Middle frontal gyrus (tissue), 1 donor: ENCODE data around the gene TMEM256.
"Not testable (repeated sequence)": the region's sequence is repeated elsewhere in the genome, so short reads cannot be mapped to it uniquely, and the experiment has no call there.

Source experiments
- DNase-seq: peaks from one replicate; pipeline ENCODE4 v3.0.0-alpha.2; 2015; ENCODE audit warnings: low spot score; ENCODE audit errors: extremely low spot score

TMEM256 gene

GRCh38 chr17:7384489-7385081 lies 19.3 kb downstream of the TMEM256 start:
- DNase-seq = no peak

GRCh38 chr17:7383742-7384488 lies 20.0 kb downstream of the TMEM256 start:
- DNase-seq = no peak

- no peak for DNase-seq
Observed at GRCh38 chr17:7383371-7383741, 20.5 kb downstream of the TMEM256 start.

GRCh38 chr17:7382901-7383300 lies 21.0 kb downstream of the TMEM256 start:
- no peak for DNase-seq

GRCh38 chr17:7380855-7381683 lies 22.8 kb downstream of the TMEM256 start, which contains the start of gene TNK1:
TNK1 (plus strand) TSS chr17:7381089; CDS start chr17:7382927, 1,838 bp downstream.
- DNase-seq = no peak

- DNase-seq = no peak
Observed at GRCh38 chr17:7380321-7380720, 23.6 kb downstream of the TMEM256 start.

- no peak for DNase-seq
Observed at GRCh38 chr17:7379134-7379533, 24.8 kb downstream of the TMEM256 start.

- DNase-seq = no peak
Observed at GRCh38 chr17:7374353-7374752, 29.5 kb downstream of the TMEM256 start.

GRCh38 chr17:7370853-7371252 lies 33.0 kb downstream of the TMEM256 start:
- no peak for DNase-seq

- DNase-seq = no peak
Observed at GRCh38 chr17:7369825-7370224, 34.1 kb downstream of the TMEM256 start.

- DNase-seq = not testable (repeated sequence)
Observed at GRCh38 chr17:7368599-7368994, 35.3 kb downstream of the TMEM256 start.

GRCh38 chr17:7367918-7368598 lies 35.8 kb downstream of the TMEM256 start:
- no peak for DNase-seq

- no peak for DNase-seq
Observed at GRCh38 chr17:7367083-7367482, 36.8 kb downstream of the TMEM256 start.

GRCh38 chr17:7365963-7366362 lies 37.9 kb downstream of the TMEM256 start:
- DNase-seq = not testable (repeated sequence)

GRCh38 chr17:7363311-7363710 lies 40.6 kb downstream of the TMEM256 start:
- DNase-seq = no peak

GRCh38 chr17:7361906-7362305 lies 42.0 kb downstream of the TMEM256 start:
- no peak for DNase-seq

GRCh38 chr17:7357381-7357780 lies 46.5 kb downstream of the TMEM256 start:
- DNase-seq = no peak

GRCh38 chr17:7356756-7357155 lies 47.1 kb downstream of the TMEM256 start:
- no peak for DNase-seq

- DNase-seq = no peak
Observed at GRCh38 chr17:7356072-7356549, 47.8 kb downstream of the TMEM256 start.

- DNase-seq = no peak
Observed at GRCh38 chr17:7355573-7355972, 48.3 kb downstream of the TMEM256 start.

- no peak for DNase-seq
Observed at GRCh38 chr17:7355053-7355452, 48.8 kb downstream of the TMEM256 start, which contains the start of gene TMEM95. TMEM95 (plus strand) TSS chr17:7355156; CDS start chr17:7355205, 49 bp downstream.
